ENCODE results near the gene ATP2C2. TPM values are rescaled to one million over a fixed set of nuclear protein-coding genes. Genes with fewer than 3 reads are reported as not detected.

ATP2C2 gene
- total RNA-seq, 2 experiments from 2014 or later: not detected

GRCh38 chr16:84453061-84453752 is 84.9 kb downstream of the ATP2C2 start:
- no peaks in the 10 kb centered on the region for H3K27me3 Mint-ChIP-seq
- no peaks in the 10 kb centered on the region for H3K4me1 Mint-ChIP-seq
- no peaks in the 10 kb centered on the region for H3K36me3 Mint-ChIP-seq (ENCODE audit: low read depth)
- CTCF ChIA-PET: no interaction called here
- H3K27ac Mint-ChIP-seq: no peak overlapping the region
- POLR2A ChIA-PET: no interaction called here
- H3K4me3 Mint-ChIP-seq: no peak overlapping the region
- no peak for DNase-seq
- H3K9me3 Mint-ChIP-seq: peaks cover 2% of the 10 kb centered on the region

DNA sequence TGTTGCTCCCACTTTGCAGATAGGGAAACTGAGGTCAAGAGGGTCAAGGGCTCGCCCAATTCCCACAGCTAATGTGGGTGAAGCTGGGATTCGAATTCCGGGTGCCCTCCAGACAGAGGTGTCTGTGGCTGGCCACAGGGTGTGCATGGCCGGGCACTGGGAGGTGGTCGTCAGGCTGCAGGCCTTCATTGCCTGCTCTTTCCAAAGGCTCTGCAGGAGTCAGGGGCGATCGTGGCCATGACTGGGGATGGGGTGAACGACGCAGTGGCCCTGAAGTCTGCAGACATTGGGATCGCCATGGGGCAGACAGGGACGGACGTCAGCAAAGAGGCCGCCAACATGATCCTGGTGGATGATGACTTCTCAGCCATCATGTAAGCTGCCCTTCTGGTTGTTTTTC is 86.3 kb downstream of the ATP2C2 start:
- Mint-ChIP-seq H3K9me3 (peaks cover 2% of the 10 kb centered on the region), H3K4me3 (no peak overlapping the region)
- CTCF ChIA-PET: no interaction called here

GRCh38 chr16:84455031-84455430 is 86.7 kb downstream of the ATP2C2 start:
- CTCF ChIA-PET: no interaction called here

More for the DNA sequence above, 86.3 kb downstream of the ATP2C2 start:
- Mint-ChIP-seq H3K27me3 (no peaks in the 10 kb centered on the region), H3K27ac (no peak overlapping the region), H3K4me1 (no peaks in the 10 kb centered on the region), H3K36me3 (ENCODE audit: low read depth) (peaks cover 4% of the 10 kb centered on the region)
- DNase-seq: no peak
- POLR2A ChIA-PET: no interaction called here

GRCh38 chr16:84458606-84459532 is 90.5 kb downstream of the ATP2C2 start:
- ChIA-PET CTCF (interaction anchor here (0.6 kb wide), 1 partner anchor 164 kb away, joined by 4 read pairs; no protein-coding TSS in a partner anchor), POLR2A (no interaction called here)
- DNase-seq: no peak
- Mint-ChIP-seq H3K27ac (no peak overlapping the region), H3K36me3 (ENCODE audit: low read depth) (peaks cover 17% of the 10 kb centered on the region), H3K9me3 (no peaks in the 10 kb centered on the region), H3K4me3 (no peak overlapping the region), H3K27me3 (no peaks in the 10 kb centered on the region), H3K4me1 (peaks cover 6% of the 10 kb centered on the region)

More at GRCh38 chr16:84455031-84455430, 86.7 kb downstream of the ATP2C2 start:
- Mint-ChIP-seq H3K4me1 (no peaks in the 10 kb centered on the region), H3K9me3 (peaks cover 2% of the 10 kb centered on the region), H3K27me3 (no peaks in the 10 kb centered on the region), H3K27ac (no peak overlapping the region), H3K36me3 (ENCODE audit: low read depth) (peaks cover 7% of the 10 kb centered on the region), H3K4me3 (no peak overlapping the region)
- no peak for DNase-seq
- POLR2A ChIA-PET: no interaction called here

DNA sequence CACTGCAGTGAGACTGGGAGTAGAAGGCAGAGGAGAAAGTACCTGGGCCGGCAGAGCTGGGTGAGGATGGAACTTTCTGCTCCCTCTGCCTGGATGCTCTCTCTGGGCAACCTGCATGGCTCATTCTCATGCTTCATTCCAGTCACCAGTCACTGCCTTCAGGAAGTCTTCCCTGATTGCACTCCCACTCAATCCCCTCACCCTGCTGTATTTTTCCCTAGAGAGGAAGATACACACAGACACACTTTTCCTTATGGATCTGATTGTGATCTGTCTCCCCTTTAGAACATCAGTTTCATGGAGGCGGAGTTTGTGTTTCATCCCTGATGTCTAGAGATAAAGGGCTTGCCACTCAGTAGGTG is 91.2 kb downstream of the ATP2C2 start:
- Mint-ChIP-seq H3K4me3 (no peak overlapping the region), H3K27me3 (no peaks in the 10 kb centered on the region), H3K4me1 (peaks cover 6% of the 10 kb centered on the region), H3K36me3 (ENCODE audit: low read depth) (peaks cover 20% of the 10 kb centered on the region), H3K9me3 (no peaks in the 10 kb centered on the region), H3K27ac (no peak overlapping the region)
- ChIA-PET POLR2A (no interaction called here), CTCF (interaction anchor here (0.6 kb wide), 1 partner anchor 163 kb away, joined by 4 read pairs; no protein-coding TSS in a partner anchor)
- no peak for DNase-seq

DNA sequence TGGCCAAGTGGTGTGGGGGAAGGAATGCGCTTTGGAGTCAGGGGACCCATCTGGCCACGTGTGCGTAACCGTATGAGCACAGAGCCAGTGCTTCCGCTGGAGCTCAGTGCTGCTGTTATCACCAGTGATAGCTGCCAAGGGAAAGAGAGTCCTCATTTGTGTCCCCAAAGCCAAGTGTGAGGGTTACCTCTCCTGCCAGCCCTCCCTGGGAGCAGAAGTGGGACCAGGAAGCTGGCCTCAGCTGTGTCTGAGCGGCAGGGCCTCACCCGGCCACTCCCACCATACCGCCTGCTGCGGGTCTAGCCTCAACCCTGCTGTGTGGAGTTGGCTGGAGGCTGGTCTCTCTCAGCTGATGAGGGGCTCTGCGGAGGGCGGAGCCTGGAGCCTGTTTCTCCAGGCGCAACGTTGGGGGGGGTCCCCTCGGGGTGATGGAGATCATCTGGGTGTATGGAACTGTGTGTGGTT is 91.6 kb downstream of the ATP2C2 start:
- H3K27me3 Mint-ChIP-seq: no peaks in the 10 kb centered on the region
- H3K27ac Mint-ChIP-seq: no peak overlapping the region
- no peaks in the 10 kb centered on the region for H3K9me3 Mint-ChIP-seq
- ChIA-PET POLR2A (no interaction called here), CTCF (interaction anchor here (0.6 kb wide), 1 partner anchor 162 kb away, joined by 4 read pairs; no protein-coding TSS in a partner anchor)
- peaks cover 23% of the 10 kb centered on the region for H3K36me3 Mint-ChIP-seq (ENCODE audit: low read depth)
- H3K4me3 Mint-ChIP-seq: no peak overlapping the region
- no peak for DNase-seq
- H3K4me1 Mint-ChIP-seq: peaks cover 6% of the 10 kb centered on the region

DNA sequence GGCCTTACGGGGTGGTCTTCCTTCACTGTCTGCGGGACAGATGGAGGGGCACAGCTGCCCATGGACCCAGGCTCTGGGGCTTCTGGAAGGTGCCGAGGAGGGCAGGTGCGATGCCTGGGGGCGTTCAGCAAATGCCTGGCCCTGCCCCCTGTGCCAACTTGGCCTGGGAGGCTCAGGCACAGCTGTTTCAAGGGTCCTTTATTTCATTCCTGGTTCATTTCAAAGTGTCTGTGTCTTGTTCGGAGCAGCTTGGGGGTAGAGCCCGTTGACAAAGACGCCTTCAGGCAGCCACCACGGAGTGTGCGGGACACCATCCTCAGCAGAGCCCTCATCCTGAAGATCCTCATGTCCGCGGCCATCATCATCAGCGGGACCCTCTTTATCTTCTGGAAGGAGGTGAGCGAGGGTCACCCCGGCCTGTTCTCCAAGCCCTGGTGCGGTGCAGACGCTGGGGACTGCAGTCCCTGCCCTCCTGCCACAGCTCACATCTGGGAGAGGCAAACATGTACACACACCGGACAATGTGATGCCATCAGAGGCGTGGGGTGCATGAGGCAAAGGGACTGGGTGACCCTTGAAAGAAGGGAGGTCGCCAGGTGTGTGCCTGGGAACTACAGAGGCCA is 92.2 kb downstream of the ATP2C2 start:
- ChIA-PET CTCF (no interaction called here), POLR2A (no interaction called here)
- Mint-ChIP-seq H3K4me1 (peaks cover 6% of the 10 kb centered on the region), H3K9me3 (no peaks in the 10 kb centered on the region), H3K36me3 (ENCODE audit: low read depth) (peaks cover 23% of the 10 kb centered on the region), H3K27ac (no peak overlapping the region), H3K27me3 (no peaks in the 10 kb centered on the region), H3K4me3 (no peak overlapping the region)
- no peak for DNase-seq

- no peak overlapping the region for H3K4me3 Mint-ChIP-seq
- DNase-seq: no peak
- H3K27me3 Mint-ChIP-seq: no peaks in the 10 kb centered on the region
- no peaks in the 10 kb centered on the region for H3K9me3 Mint-ChIP-seq
- peaks cover 6% of the 10 kb centered on the region for H3K4me1 Mint-ChIP-seq
- no peak overlapping the region for H3K27ac Mint-ChIP-seq
- CTCF ChIA-PET: no interaction called here
- peaks cover 26% of the 10 kb centered on the region for H3K36me3 Mint-ChIP-seq (ENCODE audit: low read depth)
- POLR2A ChIA-PET: no interaction called here
Observed at GRCh38 chr16:84461029-84461412, 92.7 kb downstream of the ATP2C2 start.

GRCh38 chr16:84461413-84462295 is 93.3 kb downstream of the ATP2C2 start:
- peaks cover 33% of the 10 kb centered on the region for H3K36me3 Mint-ChIP-seq (ENCODE audit: low read depth)
- no peak overlapping the region for H3K27ac Mint-ChIP-seq
- H3K4me3 Mint-ChIP-seq: no peak overlapping the region
- CTCF ChIA-PET: no interaction called here
- H3K27me3 Mint-ChIP-seq: no peaks in the 10 kb centered on the region
- H3K9me3 Mint-ChIP-seq: peaks cover 5% of the 10 kb centered on the region
- DNase-seq: no peak
- POLR2A ChIA-PET: no interaction called here
- H3K4me1 Mint-ChIP-seq: peaks cover 6% of the 10 kb centered on the region

DNA sequence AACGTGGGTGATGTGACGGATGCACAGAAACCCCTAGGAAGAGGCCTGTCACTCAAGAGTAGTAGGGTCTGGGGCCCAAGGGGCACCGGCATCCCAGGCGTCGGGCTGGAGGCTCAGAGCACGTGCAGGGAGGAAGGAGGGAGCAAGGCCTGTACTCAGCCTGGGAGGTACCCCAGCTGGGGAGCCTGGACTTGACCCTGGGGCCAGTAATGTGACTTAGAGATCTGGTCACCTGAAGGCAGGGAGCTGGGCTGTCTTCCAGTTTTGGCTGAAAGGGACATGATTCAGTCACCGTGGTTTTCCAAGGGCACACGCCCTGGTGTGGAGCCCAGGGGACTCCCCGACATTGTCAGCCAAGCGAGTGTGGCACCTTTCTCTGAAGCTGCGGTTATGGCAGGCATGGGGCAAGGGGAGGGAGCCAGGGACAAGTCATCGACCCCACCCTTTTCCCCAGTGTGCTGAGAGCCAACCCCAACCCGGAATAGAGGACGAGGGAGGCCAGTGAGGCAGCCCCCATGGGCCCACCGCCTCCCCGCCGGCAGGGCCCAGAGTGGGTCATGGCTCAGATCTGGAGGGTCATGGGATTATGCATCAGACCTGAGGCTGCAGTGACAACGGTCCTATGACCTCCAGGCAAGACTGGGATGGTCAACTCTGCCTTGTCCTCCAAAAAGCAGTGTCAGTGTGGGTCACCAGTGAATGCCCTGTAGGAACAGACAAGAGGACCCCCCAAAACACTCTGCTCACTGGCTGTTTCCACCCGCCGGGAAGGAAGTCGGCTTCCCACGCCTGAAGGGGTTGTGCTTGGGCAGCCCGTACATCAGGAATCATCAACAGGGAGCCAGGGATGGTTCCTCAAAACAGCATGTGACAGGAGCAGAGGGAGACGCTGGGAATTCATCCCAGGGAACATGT is 94.2 kb downstream of the ATP2C2 start:
- Mint-ChIP-seq H3K27me3 (no peaks in the 10 kb centered on the region), H3K4me1 (peaks cover 6% of the 10 kb centered on the region), H3K9me3 (peaks cover 11% of the 10 kb centered on the region), H3K4me3 (no peak overlapping the region), H3K27ac (no peak overlapping the region), H3K36me3 (ENCODE audit: low read depth) (peaks cover 42% of the 10 kb centered on the region)
- CTCF ChIA-PET: no interaction called here
- POLR2A ChIA-PET: no interaction called here
- no peak for DNase-seq

- H3K27me3 Mint-ChIP-seq: no peaks in the 10 kb centered on the region
- POLR2A ChIA-PET: no interaction called here
- CTCF ChIA-PET: no interaction called here
- H3K27ac Mint-ChIP-seq: no peak overlapping the region
- no peak overlapping the region for H3K4me3 Mint-ChIP-seq
- peaks cover 48% of the 10 kb centered on the region for H3K36me3 Mint-ChIP-seq (ENCODE audit: low read depth)
- peaks cover 6% of the 10 kb centered on the region for H3K4me1 Mint-ChIP-seq
- DNase-seq: no peak
- peaks cover 17% of the 10 kb centered on the region for H3K9me3 Mint-ChIP-seq
Observed at GRCh38 chr16:84463221-84463620, 94.9 kb downstream of the ATP2C2 start.

- Mint-ChIP-seq H3K9me3 (peaks cover 17% of the 10 kb centered on the region), H3K4me3 (no peak overlapping the region), H3K27ac (no peak overlapping the region), H3K4me1 (peaks cover 6% of the 10 kb centered on the region), H3K27me3 (no peaks in the 10 kb centered on the region), H3K36me3 (ENCODE audit: low read depth) (peaks cover 57% of the 10 kb centered on the region)
- POLR2A ChIA-PET: interaction anchor here (0.6 kb wide), 1 partner anchor 240 kb away, joined by 4 read pairs; no protein-coding TSS in a partner anchor
- CTCF ChIA-PET: no interaction called here
- DNase-seq: no peak
Observed at GRCh38 chr16:84464116-84464515, 95.8 kb downstream of the ATP2C2 start.

All from activated CD4-positive, alpha-beta memory T cell treated with anti-CD3 and anti-CD28 coated beads, Interleukin-2, amount 10 ng/mL, durations not matched to agents 7 days and 5 days (primary cell).